GM23338 (cell line): ENCODE data around the gene MRGPRE.

Experiments used
- CREB1 ChIP-seq: fragments of 250-450 bp; sonication (Bioruptor Pico); IDR thresholded peaks from 2 replicates; pipeline ENCODE4 v1.5.0; 2020; ENCODE audit warnings: low read depth, mild to moderate bottlenecking, moderate library complexity
- EZH2 ChIP-seq: fragments of 200-600 bp; sonication (generic); IDR thresholded peaks from one replicate; pipeline ENCODE4 v1.8.0; 2017; ENCODE audit warnings: antibody characterized with exemption, mild to moderate bottlenecking, low read depth; ENCODE audit not compliant: unreplicated experiment
- EZH2phosphoT487 ChIP-seq: fragments of 200-600 bp; sonication (generic); IDR thresholded peaks from one replicate; pipeline ENCODE4 v1.8.1; 2018; ENCODE audit warnings: antibody characterized with exemption; ENCODE audit not compliant: unreplicated experiment
- JUNB ChIP-seq: IDR thresholded peaks from one replicate; pipeline ENCODE4 v1.6.1; 2016; ENCODE audit warnings: antibody characterized with exemption; ENCODE audit not compliant: unreplicated experiment
- POLR2AphosphoS5 ChIP-seq: IDR thresholded peaks from 2 replicates; pipeline ENCODE4 v1.6.1; 2016; ENCODE audit warnings: antibody characterized with exemption, low read depth
- REST ChIP-seq: IDR thresholded peaks from one replicate; pipeline ENCODE4 v1.6.1; 2018; ENCODE audit warnings: antibody characterized with exemption; ENCODE audit not compliant: unreplicated experiment
- ZNF331 ChIP-seq: fragments of 250-450 bp; sonication (Bioruptor Pico); IDR thresholded peaks from 2 replicates; pipeline ENCODE4 v1.5.0; 2020; ENCODE audit warnings: low read depth, mild to moderate bottlenecking, moderate library complexity
- TF ChIP-seq, protein P1 (sequence below), 2 experiments: fragments of 200-600 bp in 1 of 2; sonication (generic) in 1 of 2; conservative IDR thresholded peaks; 2 replicates each; pipeline versions ENCODE4 v1.5.1 to v1.6.1; 2016 to 2017; ENCODE audit warnings: antibody characterized with exemption in 2 of 2, low read depth in 2 of 2, mild to moderate bottlenecking in 2 of 2, moderate library complexity in 1 of 2
- TF ChIP-seq, protein P2 (sequence below): IDR thresholded peaks from 2 replicates; pipeline ENCODE4 v1.6.1; 2016; ENCODE audit warnings: antibody characterized with exemption

DNA sequence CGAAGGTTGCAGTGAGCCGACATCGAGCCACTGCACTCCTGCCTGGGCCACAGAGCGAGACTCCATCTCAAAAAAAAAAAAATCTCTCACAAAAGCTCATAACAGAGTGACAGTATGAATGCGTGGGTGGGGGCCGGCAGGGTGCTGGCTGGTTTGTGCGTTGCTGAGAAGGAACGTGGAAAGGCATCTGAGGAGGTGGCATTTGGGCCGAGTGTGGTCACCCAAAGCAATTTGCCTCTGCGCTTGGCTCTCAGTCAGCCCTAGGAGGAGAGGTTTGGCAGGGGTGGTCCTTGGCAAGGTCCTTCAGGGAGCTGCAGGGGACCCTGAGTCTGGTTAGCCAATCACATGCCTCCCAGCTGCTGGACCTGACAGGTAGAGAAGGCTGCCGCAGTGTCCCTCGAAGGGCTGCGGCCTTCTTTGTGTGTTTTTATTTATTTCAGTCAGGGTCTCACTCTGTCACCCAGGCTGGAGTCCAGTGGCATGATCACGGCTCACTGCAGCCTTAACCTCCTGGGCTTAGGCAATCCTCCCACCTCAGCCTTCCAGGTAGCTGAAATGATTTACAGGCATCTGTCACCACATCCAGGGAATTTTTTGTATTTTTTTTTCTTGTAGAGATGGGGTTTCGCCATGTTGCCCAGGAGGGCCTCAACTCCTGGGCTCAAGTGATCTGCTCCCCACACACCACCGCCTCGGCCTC is 43.6 kb downstream of the MRGPRE start:
- TF ChIP-seq, protein P1, sequence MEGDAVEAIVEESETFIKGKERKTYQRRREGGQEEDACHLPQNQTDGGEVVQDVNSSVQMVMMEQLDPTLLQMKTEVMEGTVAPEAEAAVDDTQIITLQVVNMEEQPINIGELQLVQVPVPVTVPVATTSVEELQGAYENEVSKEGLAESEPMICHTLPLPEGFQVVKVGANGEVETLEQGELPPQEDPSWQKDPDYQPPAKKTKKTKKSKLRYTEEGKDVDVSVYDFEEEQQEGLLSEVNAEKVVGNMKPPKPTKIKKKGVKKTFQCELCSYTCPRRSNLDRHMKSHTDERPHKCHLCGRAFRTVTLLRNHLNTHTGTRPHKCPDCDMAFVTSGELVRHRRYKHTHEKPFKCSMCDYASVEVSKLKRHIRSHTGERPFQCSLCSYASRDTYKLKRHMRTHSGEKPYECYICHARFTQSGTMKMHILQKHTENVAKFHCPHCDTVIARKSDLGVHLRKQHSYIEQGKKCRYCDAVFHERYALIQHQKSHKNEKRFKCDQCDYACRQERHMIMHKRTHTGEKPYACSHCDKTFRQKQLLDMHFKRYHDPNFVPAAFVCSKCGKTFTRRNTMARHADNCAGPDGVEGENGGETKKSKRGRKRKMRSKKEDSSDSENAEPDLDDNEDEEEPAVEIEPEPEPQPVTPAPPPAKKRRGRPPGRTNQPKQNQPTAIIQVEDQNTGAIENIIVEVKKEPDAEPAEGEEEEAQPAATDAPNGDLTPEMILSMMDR (conservative IDR thresholded peaks at IDR 0.05; ENCODE audit: low read depth in 2 of 2): no peak
- TF ChIP-seq CREB1 (CRISPR knock-in tag) (no peak), EZH2 (no peak), POLR2AphosphoS5 (no peak), REST (no peak), JUNB (no peak), EZH2phosphoT487 (no peak), ZNF331 (CRISPR knock-in tag) (no peak)
- TF ChIP-seq, protein P2, sequence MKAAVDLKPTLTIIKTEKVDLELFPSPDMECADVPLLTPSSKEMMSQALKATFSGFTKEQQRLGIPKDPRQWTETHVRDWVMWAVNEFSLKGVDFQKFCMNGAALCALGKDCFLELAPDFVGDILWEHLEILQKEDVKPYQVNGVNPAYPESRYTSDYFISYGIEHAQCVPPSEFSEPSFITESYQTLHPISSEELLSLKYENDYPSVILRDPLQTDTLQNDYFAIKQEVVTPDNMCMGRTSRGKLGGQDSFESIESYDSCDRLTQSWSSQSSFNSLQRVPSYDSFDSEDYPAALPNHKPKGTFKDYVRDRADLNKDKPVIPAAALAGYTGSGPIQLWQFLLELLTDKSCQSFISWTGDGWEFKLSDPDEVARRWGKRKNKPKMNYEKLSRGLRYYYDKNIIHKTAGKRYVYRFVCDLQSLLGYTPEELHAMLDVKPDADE: no peak
